K562 (cell line): ENCODE measurements around the gene TNFAIP3. TPM values are rescaled to one million over a fixed set of nuclear protein-coding genes. Genes with fewer than 3 reads are reported as not detected.

Experiments used
- ATAC-seq: fragments of 200-7000 bp; cut with Tn5 transposase; 3 replicates; pipeline ENCODE4 v1.9.1; 2020; ENCODE audit warnings: moderate library complexity
- BruUV-seq: library from RNA; stranded (reverse); fragments of 400-500 nt; replicated peaks from 2 replicates; lab custom pipeline; 2021; lab: Mats Ljungman, UMichigan
- CTCF ChIA-PET: fragments of 300-600 bp; formaldehyde crosslinking; extraction: SDS; loops from one replicate; lab custom pipeline; 2021; ENCODE audit warnings: low intra/inter-chr PET ratio; lab: Yijun Ruan, JAX
- POLR2A ChIA-PET: fragments of 300-600, 350-650 bp; sonication (Branson Sonifier 250); formaldehyde crosslinking; extraction: SDS; loops from one replicate; lab custom pipeline; 2021; ENCODE audit warnings: antibody characterized with exemption, inconsistent platforms; lab: Yijun Ruan, JAX
- DNase-seq, 4 experiments: peaks; one replicate each; pipeline versions ENCODE4 v3.0.0 to v3.0.0-alpha.2; 2011 to 2018; ENCODE audit warnings: low spot score in 3 of 4, mixed read lengths in 3 of 4; ENCODE audit errors: extremely low read depth in 1 of 4
- FAIRE-seq: peaks from 2 replicates; lab custom pipeline; 2011; peaks lifted over from hg19 to GRCh38; lab: Jason Lieb, UNC
- H2AFZ ChIP-seq: 2 replicates; pipeline ENCODE4 v1.6.0; 2011; ENCODE audit warnings: low read depth, low read length, control low read depth, inconsistent platforms
- H3K27ac ChIP-seq: fragments of 200-600 bp; 3 replicates; pipeline ENCODE4 v1.8.0; 2011; ENCODE audit warnings: low read depth, mild to moderate bottlenecking, control low read depth, inconsistent platforms, low read length, moderate library complexity, mixed read lengths; ENCODE audit errors: extremely low read depth
- H3K27me3 ChIP-seq, 2 experiments: fragments of 300-600 bp in 1 of 2; 2 replicates in 1 of 2; 3 replicates in 1 of 2; pipeline versions ENCODE4 v1.6.0 to v1.8.0; 2011; ENCODE audit warnings: inconsistent platforms in 2 of 2, low read length in 2 of 2, mild to moderate bottlenecking in 1 of 2, mixed read lengths in 1 of 2, moderate library complexity in 1 of 2; ENCODE audit not compliant: control insufficient read depth in 2 of 2, insufficient read depth in 2 of 2
- H3K36me3 ChIP-seq: fragments of 300-600 bp; 3 replicates; pipeline ENCODE4 v1.8.0; 2011; ENCODE audit warnings: mild to moderate bottlenecking, low read length, inconsistent platforms; ENCODE audit not compliant: control insufficient read depth, insufficient read depth
- H3K4me1 ChIP-seq, 2 experiments: fragments of 200-600 bp in 1 of 2; replicated peaks in 1 of 2; 2 replicates in 1 of 2; 3 replicates in 1 of 2; pipeline versions ENCODE4 v1.5.1 to v1.8.0; 2011; ENCODE audit warnings: inconsistent platforms in 2 of 2, low read length in 2 of 2, mild to moderate bottlenecking in 1 of 2, mixed read lengths in 1 of 2, moderate library complexity in 1 of 2; ENCODE audit not compliant: control insufficient read depth in 2 of 2, insufficient read depth in 2 of 2
- H3K4me2 ChIP-seq: 2 replicates; pipeline ENCODE4 v1.6.1; 2011; ENCODE audit warnings: low read length, control low read depth, inconsistent platforms, mixed read lengths; ENCODE audit not compliant: insufficient read depth
- H3K4me3 ChIP-seq: fragments of 200-600 bp; sonication (generic), shearing (Covaris generic); 2 replicates; pipeline ENCODE4 v1.5.1; 2016; ENCODE audit warnings: control low read depth, inconsistent platforms
- H3K79me2 ChIP-seq: fragments of 200-600 bp; 3 replicates; pipeline ENCODE4 v1.8.0; 2011; ENCODE audit warnings: low read length, inconsistent platforms; ENCODE audit not compliant: control insufficient read depth, insufficient read depth
- H3K9ac ChIP-seq, 2 experiments: 2 replicates each; pipeline versions ENCODE4 v1.6.0 to v1.6.1; 2011; ENCODE audit warnings: low read depth in 2 of 2, low read length in 2 of 2, control low read depth in 1 of 2, inconsistent platforms in 1 of 2, mild to moderate bottlenecking in 1 of 2, mixed read lengths in 1 of 2; ENCODE audit not compliant: insufficient read depth in 1 of 2
- H3K9me1 ChIP-seq: one replicate; pipeline ENCODE4 v1.6.0; 2011; ENCODE audit warnings: inconsistent platforms, mild to moderate bottlenecking, low read length, moderate library complexity; ENCODE audit not compliant: control insufficient read depth, insufficient read depth
- H3K9me3 ChIP-seq: replicated peaks from 2 replicates; pipeline ENCODE4 v1.5.1; 2011; ENCODE audit warnings: low read depth, low read length, inconsistent platforms; ENCODE audit not compliant: control insufficient read depth, insufficient read depth
- H4K20me1 ChIP-seq: replicated peaks from 2 replicates; pipeline ENCODE4 v1.6.1; 2011; ENCODE audit warnings: low read length, inconsistent platforms, mixed read lengths; ENCODE audit not compliant: control insufficient read depth, insufficient read depth
- ARNT ChIP-seq, 2 experiments: fragments of 450-650 bp; IDR thresholded peaks; 2 replicates each; pipeline ENCODE4 v1.6.1; 2016; ENCODE audit warnings: mild to moderate bottlenecking in 1 of 2
- BRF1 ChIP-seq: IDR thresholded peaks from 3 replicates; pipeline ENCODE4 v1.6.1; 2011; ENCODE audit warnings: borderline replicate concordance, mild to moderate bottlenecking; ENCODE audit not compliant: insufficient read length; ENCODE audit errors: extremely low read depth
- CHAMP1 ChIP-seq: fragments of 450-650 bp; IDR thresholded peaks from 2 replicates; pipeline ENCODE4 v1.6.1; 2016; ENCODE audit warnings: mild to moderate bottlenecking
- CREM ChIP-seq: IDR thresholded peaks from 2 replicates; pipeline ENCODE4 v1.6.1; 2014; ENCODE audit warnings: antibody characterized with exemption, low read depth
- HMG20A ChIP-seq: fragments of 450-650 bp; formaldehyde crosslinking; conservative IDR thresholded peaks from 2 replicates; pipeline ENCODE4 v1.4.0; 2020; ENCODE audit warnings: mild to moderate bottlenecking, mixed read lengths
- L3MBTL2 ChIP-seq: fragments of 450-650 bp; IDR thresholded peaks from 2 replicates; pipeline ENCODE4 v1.6.1; 2016; ENCODE audit warnings: mild to moderate bottlenecking, moderate library complexity
- NEUROD1 ChIP-seq: fragments of 150-350 bp; IDR thresholded peaks from 2 replicates; pipeline ENCODE4 v1.6.1; 2014; ENCODE audit warnings: borderline replicate concordance, low read length, low read depth; ENCODE audit not compliant: partially characterized antibody
- NFE2 ChIP-seq: IDR thresholded peaks from 2 replicates; pipeline ENCODE4 v1.6.1; 2014; ENCODE audit warnings: antibody characterized with exemption, low read depth
- NFRKB ChIP-seq: fragments of 450-650 bp; IDR thresholded peaks from 2 replicates; pipeline ENCODE4 v1.6.1; 2016; ENCODE audit warnings: low read depth
- SMAD4 ChIP-seq: fragments of 250-450 bp; sonication (Bioruptor Pico); conservative IDR thresholded peaks from 2 replicates; pipeline ENCODE4 v1.8.0; 2021; ENCODE audit warnings: inconsistent platforms, mild to moderate bottlenecking, moderate library complexity
- TAL1 ChIP-seq: fragments of 450-650 bp; IDR thresholded peaks from 2 replicates; pipeline ENCODE4 v1.6.1; 2016; ENCODE audit warnings: mild to moderate bottlenecking
- ZBTB33 ChIP-seq: sonication (generic); formaldehyde crosslinking; IDR thresholded peaks from 2 replicates; pipeline ENCODE4 v1.8.1; 2023; ENCODE audit warnings: mild to moderate bottlenecking, missing genetic modification reagents
- ZNF449 ChIP-seq: fragments of 250-450 bp; sonication (Bioruptor Pico); IDR thresholded peaks from 2 replicates; pipeline ENCODE4 v1.8.0; 2022; ENCODE audit warnings: moderate library complexity, mild to moderate bottlenecking, inconsistent platforms
- WGBS: fragments of 100-300 bp; shearing (Covaris generic); methylation state at CpG from one replicate; pipeline ENCODE4 v1.1.6; 2016; ENCODE audit warnings: low coverage, mixed read lengths; ENCODE audit not compliant: insufficient coverage; ENCODE audit errors: missing lambda C conversion rate; 5-methylcytosine and 5-hydroxymethylcytosine counted together
- in situ Hi-C: fragments of 300-500 bp; cut with MboI; formaldehyde crosslinking; loops from 4 replicates; pipeline ENCODE4 v1.15.0; 2018; ENCODE audit warnings: inconsistent platforms, mixed read lengths
- intact Hi-C: fragments of 100-400 bp; cut with micrococcal nuclease; formaldehyde crosslinking; loops from 2 replicates; pipeline ENCODE4 v1.14.2; 2022
- polyA plus RNA-seq, 8 experiments: library from polyadenylated mRNA; depleted of rRNA in 4 of 8; stranded (reverse) in 5 of 8; unstranded in 3 of 8; fragments of >200 nt; fragmentation: Nextera tagmentation in 2 of 8; fragmentation: Illumina TruSeq in 1 of 8; extraction: Ambion mirVana in 2 of 8; extraction: Trizol in 1 of 8; gene quantifications; 2 replicates each; pipeline versions ENCODE4 v1.2.1 to v1.2.3, GENCODE V29; 2011 to 2014; ENCODE audit warnings: inconsistent platforms in 1 of 8, missing spikeins in 1 of 8
- total RNA-seq, 7 experiments: library from RNA; depleted of rRNA in 6 of 7; stranded (reverse); fragments of >200 nt in 6 of 7; fragmentation: Illumina TruSeq in 2 of 7; extraction: Trizol in 2 of 7; gene quantifications; 2 replicates each; pipeline versions ENCODE4 v1.2.1 to v1.2.3, GENCODE V29; 2011 to 2021; ENCODE audit warnings: low replicate concordance in 1 of 7

The TNFAIP3 gene
- total and polyA plus RNA-seq, 9 of the 15 experiments (the other 6 are each of a cell fraction or from before 2014, with no cell fraction given): 0.79 to 17.0 (median 6.4) TPM

- TF ChIP-seq ZBTB33 (no peak), TAL1 (peak; percentile 62), ARNT (IDR thresholded peaks at IDR 0.05) (peak in 1 of 2 experiments; percentile 83; a peak in 2 of 4 replicates), NFRKB (peak; percentile 60), NEUROD1 (no peak), NFE2 (0 out of 2 replicates have a peak, but pooled peaks have one; percentile 12), CREM (no peak), BRF1 (no peak), HMG20A (CRISPR knock-in tag) (no peak)
Measured at GRCh38 chr6:137914530-137915193, 47.6 kb downstream of the TNFAIP3 start (continued).

- H3K9ac ChIP-seq: no peak overlapping the region
- H3K27me3 ChIP-seq: no peaks in the 10 kb centered on the region
- 19% methylated on average over 4 of the region's 4 CpGs for WGBS
- DNase-seq (no peak), FAIRE-seq (no peak), ATAC-seq (no peak)
- no peak overlapping the region for H3K4me2 ChIP-seq
- no peak overlapping the region for H3K4me3 ChIP-seq
- H3K4me1 ChIP-seq: peaks cover 14 to 62% of the 10 kb centered on the region in 2 experiments
- BruUV-seq: no TSS peak
- no peaks in the 10 kb centered on the region for H3K9me1 ChIP-seq
- ChIA-PET CTCF (no interaction called here), POLR2A (interaction anchor here (0.6 kb wide), 2 partner anchors 12 to 16 kb away, joined by 3 read pairs; no protein-coding TSS in a partner anchor)
- H2AFZ ChIP-seq: no peak overlapping the region
- intact Hi-C loops (no loop called here), in situ Hi-C loops (no loop called here)
- no peaks in the 10 kb centered on the region for H3K79me2 ChIP-seq
- no peak overlapping the region for H3K27ac ChIP-seq
- no peaks in the 10 kb centered on the region for H4K20me1 ChIP-seq
- peaks cover 4% of the 10 kb centered on the region for H3K9me3 ChIP-seq
- H3K36me3 ChIP-seq: no peaks in the 10 kb centered on the region; the same call in 2 of the 3 replicates
- TF ChIP-seq SMAD4 (CRISPR knock-in tag) (0 out of 2 replicates have a peak, but pooled peaks have one; percentile 24), CHAMP1 (no peak), ZNF449 (CRISPR knock-in tag) (0 out of 2 replicates have a peak, but pooled peaks have one; percentile 25), L3MBTL2 (peak; percentile 67)
Measured at GRCh38 chr6:137915790-137916189, 48.7 kb downstream of the TNFAIP3 start.
